GM21529 (cell line): ENCODE results near the gene SOX30.

Experiments
- ATAC-seq: cut with Tn5 transposase; IDR thresholded peaks from one replicate; pipeline ENCODE4 v1.9.1; 2021; ENCODE audit not compliant: unreplicated experiment

Gene SOX30

GRCh38 chr5:157578079-157578780 lies 74.0 kb downstream of the SOX30 start:
- no peak for ATAC-seq

DNA sequence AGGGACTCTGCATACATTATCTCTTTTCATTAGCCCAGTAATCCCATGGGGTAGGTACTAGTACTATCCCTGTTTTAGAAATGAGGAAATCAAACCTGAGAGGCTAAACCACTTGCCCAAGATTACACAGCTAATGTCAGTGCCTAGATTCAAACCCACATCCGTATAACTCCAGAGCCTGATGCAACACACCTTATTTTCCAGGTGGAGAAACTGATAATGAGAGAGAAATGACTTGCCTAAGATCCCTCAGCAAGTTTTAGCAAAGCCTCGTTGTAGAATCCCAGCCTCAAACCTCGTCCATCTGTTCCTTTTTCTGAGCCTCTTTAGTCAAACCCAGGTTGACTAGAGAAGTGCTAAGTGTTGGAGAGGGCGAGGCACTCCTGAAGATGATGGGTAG lies 75.6 kb downstream of the SOX30 start:
- no peak for ATAC-seq
